Aorta (tissue), 5 donors: Measurements from ENCODE around the gene SRSF1. TPM values are rescaled to one million over a fixed set of nuclear protein-coding genes. Genes with fewer than 3 reads are reported as not detected.
"Not testable (repeated sequence)": the region's sequence is repeated elsewhere in the genome, so short reads cannot be mapped to it uniquely, and the experiment has no call there.

ENCODE experiments used
- ATAC-seq: fragments of 200-7000 bp; cut with Tn5 transposase; one replicate; pipeline ENCODE4 v1.9.1; 2022; ENCODE audit warnings: moderate library complexity; ENCODE audit not compliant: low FRiP score
- DNase-seq, 2 donors: peaks; one replicate each; pipeline ENCODE4 v3.0.0-alpha.2; 2020
- H3K27ac ChIP-seq, 2 donors: one replicate each; pipeline ENCODE4 v1.5.1; 2013; ENCODE audit warnings: low read length in 2 of 2, mild to moderate bottlenecking in 2 of 2, moderate library complexity in 2 of 2, control low read depth in 1 of 2, inconsistent platforms in 1 of 2, low read depth in 1 of 2
- H3K27me3 ChIP-seq, 2 donors: one replicate each; pipeline ENCODE4 v1.6.1; 2013; ENCODE audit warnings: control low read depth in 1 of 2, low read length in 1 of 2, mild to moderate bottlenecking in 1 of 2, moderate library complexity in 1 of 2; ENCODE audit not compliant: insufficient read depth in 2 of 2, control insufficient read depth in 1 of 2
- H3K36me3 ChIP-seq, 2 donors: one replicate each; pipeline ENCODE4 v1.6.1; 2013; ENCODE audit warnings: control low read depth in 1 of 2, low read length in 1 of 2, mild to moderate bottlenecking in 1 of 2; ENCODE audit not compliant: insufficient read depth in 2 of 2, control insufficient read depth in 1 of 2
- H3K4me1 ChIP-seq, 2 donors: one replicate each; pipeline ENCODE4 v1.6.1; 2013; ENCODE audit warnings: low read length in 2 of 2, control low read depth in 1 of 2, mild to moderate bottlenecking in 1 of 2, moderate library complexity in 1 of 2; ENCODE audit not compliant: insufficient read depth in 2 of 2, control insufficient read depth in 1 of 2
- H3K4me3 ChIP-seq, 2 donors: one replicate each; pipeline ENCODE4 v1.5.1; 2013; ENCODE audit warnings: low read length in 2 of 2, control low read depth in 1 of 2, mild to moderate bottlenecking in 1 of 2
- H3K9me3 ChIP-seq: one replicate; pipeline ENCODE4 v1.6.1; 2013; ENCODE audit warnings: mild to moderate bottlenecking, low read length; ENCODE audit not compliant: control insufficient read depth
- WGBS, 2 donors: extraction: QIAGEN DNeasy Blood & Tissue Kit; methylation state at CpG; one replicate each; pipeline ENCODE4 v1.1.7; 2013; 5-methylcytosine and 5-hydroxymethylcytosine counted together
- intact Hi-C, 2 donors: fragments of 100-400 bp; cut with DNase I; formaldehyde crosslinking; loops; one replicate each; pipeline versions ENCODE4 v1.14.2 to v1.15.0; 2022
- polyA plus RNA-seq, 2 donors: library from polyadenylated mRNA; stranded (reverse); fragments of 200-250 nt; gene quantifications; one replicate each; pipeline ENCODE4 v1.2.3, GENCODE V29; 2013
- total RNA-seq, 2 donors: library from RNA; stranded (reverse); fragmentation: NEBNext Ultra II Directional; extraction: Animal tissue kit (Norgen Biotek cat#: 25700); gene quantifications; one replicate each; pipeline ENCODE4 v1.2.1, GENCODE V29; 2021
- donor health status: healthy with polysubstance abuse.
- donor health status: Bipolar disorder and iron deficiency.
- donor health status: DM: no; HTN: no; CAD: no.
- donor health status: DM: no; HTN: no; CAD: no.
- donor health status: DM: yes; HTN: yes; CAD: no.

SRSF1 gene
- total and polyA plus RNA-seq, 4 donors = 84.5 to 147 (median 120) TPM

DNA sequence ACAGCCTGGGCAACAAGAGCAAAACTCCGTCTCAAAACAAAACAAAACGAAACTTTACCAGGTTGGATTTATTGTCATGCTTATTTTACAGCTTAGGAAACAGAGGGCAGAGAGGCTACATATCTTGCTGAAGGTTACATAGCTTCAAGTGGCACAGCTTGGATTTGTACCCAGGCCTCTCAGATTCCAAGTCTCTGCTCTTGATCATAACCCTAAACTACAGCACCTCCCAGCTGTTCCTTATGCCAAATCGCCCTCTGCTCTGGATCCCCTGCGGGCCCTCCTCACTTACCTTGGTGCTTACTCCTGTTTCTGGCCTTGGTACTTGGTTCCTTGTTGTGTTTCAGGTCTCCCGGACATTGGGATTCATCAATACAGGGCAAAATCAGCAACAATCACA is 40.2 kb downstream of the SRSF1 start:
- Histone ChIP-seq H3K27me3 (no peaks in the 10 kb centered on the region), H3K36me3 (no peaks in the 10 kb centered on the region), H3K27ac (no peak overlapping the region), H3K9me3 (no peaks in the 10 kb centered on the region), H3K4me1 (no peaks in the 10 kb centered on the region), H3K4me3 (no peak overlapping the region)
- DNase-seq (no peak), ATAC-seq (no peak)
- intact Hi-C loops = no loop called here
- 88 to 91% methylated on average over 5 of the region's 5 CpGs for WGBS, 2 donors

DNA sequence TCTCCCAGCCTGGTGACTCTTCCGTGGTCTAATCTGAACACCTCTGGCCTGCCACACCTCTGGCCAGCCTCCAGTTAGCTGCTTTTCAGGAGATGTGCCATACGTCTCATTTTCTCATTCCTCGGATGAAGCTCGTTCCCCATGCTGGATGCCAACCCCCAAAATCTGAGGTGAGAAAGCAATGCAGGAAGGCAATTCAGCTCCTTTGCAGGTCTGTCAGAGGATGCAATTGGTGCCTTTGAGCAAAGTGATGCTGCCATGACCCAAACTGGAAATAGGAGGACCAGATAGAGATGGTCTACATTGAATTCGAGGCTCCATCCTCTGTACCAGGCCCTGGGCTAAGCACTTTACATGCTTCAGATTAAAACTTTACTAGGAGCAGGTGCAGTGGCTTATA is 40.8 kb downstream of the SRSF1 start:
- no peaks in the 10 kb centered on the region for H3K27me3 ChIP-seq
- DNase-seq = no peak
- no peaks in the 10 kb centered on the region for H3K36me3 ChIP-seq
- H3K9me3 ChIP-seq = no peaks in the 10 kb centered on the region
- H3K27ac ChIP-seq = no peak overlapping the region
- 90 to 94% methylated on average over 5 of the region's 5 CpGs for WGBS, 2 donors
- no peak overlapping the region for H3K4me3 ChIP-seq
- intact Hi-C loops = no loop called here
- no peaks in the 10 kb centered on the region for H3K4me1 ChIP-seq
- ATAC-seq = no peak

DNA sequence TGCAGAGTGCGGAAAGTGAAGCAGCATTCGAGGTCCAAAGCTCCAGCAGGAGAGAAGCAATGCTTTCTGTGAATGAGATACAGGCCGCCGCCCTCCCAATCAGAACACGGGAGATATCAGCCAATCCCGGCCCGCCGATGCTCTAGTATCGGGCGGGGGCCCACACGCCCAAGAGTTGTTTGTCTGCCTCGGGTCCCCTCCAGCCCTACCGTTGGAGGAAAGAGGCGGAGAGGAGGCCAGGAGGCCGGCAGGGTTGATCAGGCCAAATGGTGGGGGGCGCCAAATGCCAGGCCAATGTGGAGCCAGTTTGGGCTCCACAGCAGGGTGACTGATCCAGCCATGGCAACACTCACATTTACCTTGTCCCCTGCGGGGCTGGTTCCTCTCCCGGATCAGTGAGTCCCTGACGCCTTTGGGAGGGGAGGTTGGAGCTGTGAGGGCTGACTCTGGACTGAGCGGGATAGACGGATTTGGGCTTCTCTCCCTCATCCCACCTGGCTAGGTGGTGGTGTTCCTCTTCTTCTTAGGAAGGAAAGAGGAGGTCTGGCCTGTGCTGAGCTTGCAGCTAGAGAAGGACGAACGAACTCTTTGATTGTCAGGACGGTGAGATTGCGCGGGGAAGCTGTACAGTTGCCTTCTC is 41.4 kb downstream of the SRSF1 start:
- no peak for DNase-seq
- intact Hi-C loops = no loop called here
- H3K4me1 ChIP-seq = no peaks in the 10 kb centered on the region

DNA sequence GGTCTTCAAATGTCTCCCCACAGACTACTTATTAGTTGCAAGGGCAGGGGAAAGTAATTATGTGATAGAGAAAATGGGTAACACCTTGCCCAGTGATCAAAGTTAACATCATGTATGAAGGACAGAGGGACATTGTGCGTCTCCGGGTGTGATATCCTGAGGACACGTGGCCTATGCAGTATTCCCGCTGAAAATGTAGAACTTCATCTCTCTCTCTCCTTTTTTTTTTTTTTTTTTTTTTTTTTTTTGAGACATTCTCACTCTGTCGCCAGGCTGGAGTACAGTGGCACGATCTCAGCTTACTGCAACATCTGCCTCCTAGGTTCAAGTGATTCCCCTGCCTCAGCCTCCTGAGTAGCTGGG is 43.9 kb downstream of the SRSF1 start:
- H3K27ac ChIP-seq = no peak overlapping the region
- DNase-seq (no peak), ATAC-seq (no peak)
- no peaks in the 10 kb centered on the region for H3K27me3 ChIP-seq
- no peaks in the 10 kb centered on the region for H3K9me3 ChIP-seq
- intact Hi-C loops = no loop called here
- 96% methylated on average over 6 of the region's 6 CpGs for WGBS, 2 donors
- H3K4me3 ChIP-seq = no peak overlapping the region
- no peaks in the 10 kb centered on the region for H3K36me3 ChIP-seq
- H3K4me1 ChIP-seq = no peaks in the 10 kb centered on the region

More for the DNA sequence above, 41.4 kb downstream of the SRSF1 start:
- Histone ChIP-seq H3K36me3 (no peaks in the 10 kb centered on the region), H3K27ac (no peak overlapping the region), H3K9me3 (no peaks in the 10 kb centered on the region), H3K4me3 (no peak overlapping the region), H3K27me3 (no peaks in the 10 kb centered on the region)
- WGBS, 2 donors = 78 to 81% methylated on average over 26 of the region's 26 CpGs
- no peak for ATAC-seq

DNA sequence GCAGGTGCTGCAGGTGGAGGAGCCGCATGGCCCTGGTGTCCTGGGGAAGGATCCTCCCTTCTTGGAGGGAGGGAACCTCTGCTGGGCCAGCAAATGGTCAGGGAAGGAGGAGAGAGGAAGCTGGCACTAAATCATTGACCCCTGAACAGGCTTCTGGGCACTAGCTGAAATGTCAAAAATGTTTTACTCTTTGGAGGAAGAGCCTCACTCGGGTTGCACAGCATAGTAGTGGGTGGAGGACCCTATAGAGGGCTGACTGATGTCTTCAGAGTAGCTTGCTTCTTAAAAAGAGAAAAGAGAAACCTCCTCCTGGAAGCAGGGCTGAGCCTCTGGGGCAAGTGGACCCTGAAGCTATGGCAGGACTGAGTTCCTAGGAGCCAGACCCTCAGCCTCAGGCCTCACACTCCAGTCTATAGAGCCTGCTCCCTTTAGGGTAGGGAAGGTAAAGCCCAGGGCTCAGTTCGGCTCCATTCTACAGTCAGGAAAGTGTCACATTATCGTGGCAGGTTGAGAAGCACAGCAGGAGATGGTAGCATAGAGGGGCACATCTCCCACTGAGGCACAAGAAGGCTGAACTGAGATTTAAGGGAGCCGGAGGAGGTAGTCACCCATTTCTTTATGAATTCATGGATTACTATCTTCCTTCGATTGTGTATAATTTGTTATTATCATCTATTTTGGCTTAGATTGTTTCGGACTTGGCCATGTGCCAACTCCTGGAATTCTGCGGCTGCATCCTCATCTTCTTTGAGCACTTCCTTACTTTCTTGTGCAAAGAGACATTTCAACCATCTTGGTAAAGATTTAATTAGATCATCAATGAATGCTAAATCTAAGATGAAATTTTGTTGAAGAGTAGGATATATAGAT is 44.5 kb downstream of the SRSF1 start:
- Histone ChIP-seq H3K9me3 (no peaks in the 10 kb centered on the region), H3K4me3 (no peak overlapping the region), H3K27me3 (no peaks in the 10 kb centered on the region), H3K36me3 (no peaks in the 10 kb centered on the region), H3K27ac (no peak overlapping the region), H3K4me1 (no peaks in the 10 kb centered on the region)
- intact Hi-C loops = no loop called here
- 77 to 78% methylated on average over 8 of the region's 8 CpGs for WGBS, 2 donors
- no peak for ATAC-seq
- DNase-seq = no peak

DNA sequence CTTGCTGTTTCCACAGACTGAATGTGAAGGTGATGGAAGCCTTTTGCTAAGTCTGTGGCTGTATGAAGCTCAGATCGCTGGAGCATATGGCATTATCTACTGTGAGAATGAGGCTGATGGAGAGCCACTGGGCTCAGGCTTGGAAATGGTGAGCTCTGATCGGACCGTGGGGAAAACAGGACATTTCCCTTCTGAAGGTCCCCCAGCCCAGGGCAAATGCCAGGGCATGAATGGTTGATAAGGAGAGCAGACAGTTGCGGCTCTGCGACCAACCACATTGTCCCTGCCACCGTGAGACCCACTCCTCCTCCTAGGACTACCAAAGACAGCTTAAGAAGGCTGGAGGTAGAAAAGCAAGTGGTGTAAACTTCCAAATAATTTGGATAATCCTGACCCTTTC is 47.1 kb downstream of the SRSF1 start:
- ATAC-seq (no peak), DNase-seq (no peak)
- Histone ChIP-seq H3K27me3 (no peaks in the 10 kb centered on the region), H3K36me3 (no peaks in the 10 kb centered on the region), H3K4me1 (no peaks in the 10 kb centered on the region), H3K4me3 (no peak overlapping the region), H3K9me3 (no peaks in the 10 kb centered on the region), H3K27ac (no peak overlapping the region)
- 89 to 92% methylated on average over 6 of the region's 6 CpGs for WGBS, 2 donors
- intact Hi-C loops = loop anchor here in 1 of 2 donors (5.0 kb wide), 1 partner anchor 83 kb away; no protein-coding TSS in a partner anchor

DNA sequence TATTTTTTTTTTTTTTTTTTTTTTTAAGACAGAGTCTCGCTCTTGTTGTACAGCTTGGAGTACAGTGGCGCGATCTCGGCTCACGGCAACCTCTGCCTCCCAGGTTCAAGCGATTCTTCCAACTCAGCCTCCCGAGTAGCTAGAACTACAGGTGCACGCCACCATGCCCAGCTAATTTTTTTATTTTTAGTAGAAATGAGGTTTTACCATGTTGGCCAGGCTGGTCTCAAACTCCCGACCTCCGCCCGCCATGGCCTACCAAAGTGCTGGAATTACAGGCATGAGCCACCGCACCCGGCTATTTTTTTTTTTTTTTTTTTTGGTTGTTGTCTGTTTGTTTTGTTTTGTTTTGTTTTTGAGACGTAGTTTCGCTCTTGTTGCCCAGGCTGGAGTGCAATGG is 48.7 kb downstream of the SRSF1 start:
- H3K4me1 ChIP-seq, H3K27ac ChIP-seq, H3K4me3 ChIP-seq, H3K36me3 ChIP-seq, H3K9me3 ChIP-seq, ATAC-seq, DNase-seq, H3K27me3 ChIP-seq: not testable (repeated sequence)
- 97% methylated on average over 13 to 15 of the region's 15 CpGs for WGBS, 2 donors
- intact Hi-C loops = loop anchor here in 1 of 2 donors (5.0 kb wide), 1 partner anchor 81 kb away; no protein-coding TSS in a partner anchor

DNA sequence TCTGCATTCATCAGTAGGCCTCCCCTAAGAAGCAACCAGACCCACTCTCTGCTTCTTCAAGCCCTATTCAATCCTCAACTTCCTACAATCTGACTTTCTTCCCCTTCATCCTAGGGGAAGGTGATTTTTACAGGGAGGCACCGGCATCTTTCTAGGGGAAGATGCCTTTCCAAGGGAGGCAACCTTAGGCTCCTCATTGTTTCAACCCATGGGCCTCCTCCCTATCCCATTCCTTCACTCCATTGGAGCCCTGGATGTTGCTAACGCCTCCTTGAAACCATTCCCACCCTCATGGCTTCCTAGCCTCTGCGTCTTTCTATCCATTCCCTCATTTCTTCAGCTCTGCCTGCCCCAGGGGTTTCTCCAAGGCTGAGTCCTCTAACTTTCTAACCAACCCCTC is 49.2 kb downstream of the SRSF1 start:
- DNase-seq (no peak), ATAC-seq (no peak)
- intact Hi-C loops = loop anchor here in 1 of 2 donors (5.0 kb wide), 1 partner anchor 81 kb away; no protein-coding TSS in a partner anchor
- no peaks in the 10 kb centered on the region for H3K36me3 ChIP-seq
- no peak overlapping the region for H3K4me3 ChIP-seq
- no peaks in the 10 kb centered on the region for H3K4me1 ChIP-seq
- H3K9me3 ChIP-seq = no peaks in the 10 kb centered on the region
- no peak overlapping the region for H3K27ac ChIP-seq
- WGBS, 2 donors = 88 to 90% methylated on average over 3 of the region's 3 CpGs
- no peaks in the 10 kb centered on the region for H3K27me3 ChIP-seq
